GM10248 (cell line): ENCODE results near the gene SYNPO2L.
A peak's percentile ranks its signal among the peaks of the same experiment; 100 is the strongest.
"Not testable (repeated sequence)": the region's sequence is repeated elsewhere in the genome, so short reads cannot be mapped to it uniquely, and the experiment has no call there.

Experiments used
- CTCF ChIA-PET: fragments of 300-600 bp; sonication (Branson Sonifier 250); formaldehyde crosslinking; extraction: SDS; loops from one replicate; lab custom pipeline; 2021; ENCODE audit warnings: antibody characterized with exemption; lab: Yijun Ruan, JAX
- POLR2A ChIA-PET: fragments of 350-650 bp; sonication (Branson Sonifier 250); formaldehyde crosslinking; extraction: SDS; loops from one replicate; lab custom pipeline; 2020; ENCODE audit warnings: antibody characterized with exemption; lab: Yijun Ruan, JAX
- DNase-seq: peaks from one replicate; pipeline ENCODE4 v3.0.0; 2012; ENCODE audit errors: extremely low spot score
- CTCF ChIP-seq: IDR thresholded peaks from 2 replicates; pipeline ENCODE4 v1.5.1; 2012; ENCODE audit warnings: mild to moderate bottlenecking, low read depth; ENCODE audit errors: extremely low read depth, missing control alignments, control extremely low read depth

SYNPO2L gene

GRCh38 chr10:73629165-73629564 lies 26.7 kb downstream of the SYNPO2L start:
- ChIA-PET POLR2A (no interaction called here), CTCF (interaction anchor here (0.8 to 5.1 kb wide), 4 partner anchors 11 to 75 kb away, joined by 3 to 39 read pairs (median 4); no protein-coding TSS in a partner anchor)
- no peak for DNase-seq
- TF ChIP-seq CTCF, result no peak

- TF ChIP-seq CTCF, result no peak
- ChIA-PET POLR2A (interaction anchor here (0.7 kb wide), 1 partner anchor 137 kb away, joined by 3 read pairs; no protein-coding TSS in a partner anchor), CTCF (interaction anchor here (1.0 to 5.1 kb wide), 4 partner anchors 16 to 109 kb away, joined by 4 to 39 read pairs (median 4); no protein-coding TSS in a partner anchor)
- DNase-seq, result no peak
Observed at GRCh38 chr10:73628405-73628804, 27.4 kb downstream of the SYNPO2L start.

- ChIA-PET CTCF (interaction anchor here (1.0 to 1.4 kb wide), 3 partner anchors 17 to 115 kb away, joined by 3 to 9 read pairs (median 4); no protein-coding TSS in a partner anchor), POLR2A (interaction anchor here (0.7 kb wide), 1 partner anchor 115 kb away, joined by 3 read pairs; no protein-coding TSS in a partner anchor)
- TF ChIP-seq CTCF, result no peak
- no peak for DNase-seq
Observed at GRCh38 chr10:73627300-73627699, 28.5 kb downstream of the SYNPO2L start.

GRCh38 chr10:73625884-73626752 lies 29.7 kb downstream of the SYNPO2L start:
- POLR2A ChIA-PET, result interaction anchor here (1.0 kb wide), 1 partner anchor 19 kb away, joined by 7 read pairs; no protein-coding TSS in a partner anchor
- TF ChIP-seq CTCF, result no peak
- CTCF ChIA-PET, result interaction anchor here (1.2 to 1.4 kb wide), 3 partner anchors 18 to 97 kb away, joined by 3 to 9 read pairs (median 9); no protein-coding TSS in a partner anchor
- peak; percentile 98 for DNase-seq

- no peak for TF ChIP-seq CTCF
- ChIA-PET POLR2A (interaction anchor here (1.0 kb wide), 1 partner anchor 20 kb away, joined by 7 read pairs; no protein-coding TSS in a partner anchor), CTCF (interaction anchor here (1.0 to 2.9 kb wide), 4 partner anchors 9 to 96 kb away, joined by 3 to 12 read pairs (median 6); no protein-coding TSS in a partner anchor)
- DNase-seq, result peak; percentile 25
Observed at GRCh38 chr10:73625004-73625883, 30.6 kb downstream of the SYNPO2L start.

- no peak for TF ChIP-seq CTCF
- ChIA-PET POLR2A (no interaction called here), CTCF (interaction anchor here (1.1 to 2.9 kb wide), 3 partner anchors 8 to 88 kb away, joined by 3 to 12 read pairs (median 3); no protein-coding TSS in a partner anchor)
- DNase-seq, result no peak
Observed at GRCh38 chr10:73623056-73623455, 32.8 kb downstream of the SYNPO2L start.

GRCh38 chr10:73620974-73621373 lies 34.9 kb downstream of the SYNPO2L start:
- POLR2A ChIA-PET, result not testable (repeated sequence)

GRCh38 chr10:73617143-73617542 lies 38.7 kb downstream of the SYNPO2L start:
- POLR2A ChIA-PET, DNase-seq: not testable (repeated sequence)
- CTCF ChIA-PET, result interaction anchor here (1.5 kb wide), 2 partner anchors 26 to 28 kb away, joined by 3 to 5 read pairs; no protein-coding TSS in a partner anchor

More at GRCh38 chr10:73620974-73621373, 34.9 kb downstream of the SYNPO2L start:
- CTCF ChIA-PET, result interaction anchor here (1.0 to 1.4 kb wide), 3 partner anchors 20 to 30 kb away, joined by 3 to 4 read pairs (median 3); no protein-coding TSS in a partner anchor
- DNase-seq, result not testable (repeated sequence)
